HepG2 (cell line): Measurements from ENCODE around the gene KCNF1. TPM values are rescaled to one million over a fixed set of nuclear protein-coding genes. Genes with fewer than 3 reads are reported as not detected.

Experiments
- ATAC-seq: fragments of 200-7000 bp; cut with Tn5 transposase; 3 replicates; pipeline ENCODE4 v1.9.1; 2020; ENCODE audit warnings: mild to moderate bottlenecking, moderate library complexity
- BruUV-seq: library from RNA; stranded (reverse); fragments of 400-500 nt; replicated peaks from 2 replicates; lab custom pipeline; 2021; lab: Mats Ljungman, UMichigan
- CTCF ChIA-PET: fragments of 300-600 bp; formaldehyde crosslinking; extraction: SDS; loops from one replicate; lab custom pipeline; 2021; ENCODE audit warnings: low total read pairs, inconsistent platforms, low intra/inter-chr PET ratio; lab: Yijun Ruan, JAX
- POLR2A ChIA-PET: fragments of 350-600 bp; sonication (Branson Sonifier 250); formaldehyde crosslinking; loops from one replicate; lab custom pipeline; 2020; ENCODE audit warnings: antibody characterized with exemption, inconsistent platforms; lab: Yijun Ruan, JAX
- DNase-seq: peaks from one replicate; pipeline ENCODE4 v3.0.0-alpha.2; 2015; ENCODE audit warnings: low spot score
- FAIRE-seq: peaks from 3 replicates; lab custom pipeline; 2011; peaks lifted over from hg19 to GRCh38; lab: Jason Lieb, UNC
- H2AFZ ChIP-seq: one replicate; pipeline ENCODE4 v1.6.1; 2011; ENCODE audit warnings: low read length, inconsistent platforms
- H3K27ac ChIP-seq: fragments of 300-600 bp; 3 replicates; pipeline ENCODE4 v1.8.0; 2011; ENCODE audit warnings: mixed run types, mild to moderate bottlenecking, mixed read lengths, low read length, inconsistent platforms; ENCODE audit not compliant: insufficient read depth; ENCODE audit errors: extremely low read length
- H3K27me3 ChIP-seq, 2 experiments: fragments of 200-600 bp in 1 of 2; 2 replicates in 1 of 2; 3 replicates in 1 of 2; pipeline versions ENCODE4 v1.6.0 to v1.8.0; 2011; ENCODE audit warnings: low read length in 2 of 2, mild to moderate bottlenecking in 2 of 2, moderate library complexity in 2 of 2, inconsistent platforms in 1 of 2; ENCODE audit not compliant: insufficient read depth in 2 of 2, control insufficient read depth in 1 of 2
- H3K36me3 ChIP-seq, 2 experiments: fragments of 200-600 bp in 1 of 2; replicated peaks in 1 of 2; 2 replicates in 1 of 2; 3 replicates in 1 of 2; pipeline versions ENCODE4 v1.5.1 to v1.8.0; 2011; ENCODE audit warnings: low read length in 2 of 2, inconsistent platforms in 1 of 2; ENCODE audit not compliant: insufficient read depth in 2 of 2, control insufficient read depth in 1 of 2
- H3K4me1 ChIP-seq: 2 replicates; pipeline ENCODE4 v1.5.1; 2012; ENCODE audit warnings: low read length, inconsistent platforms; ENCODE audit not compliant: insufficient read depth
- H3K4me2 ChIP-seq: 2 replicates; pipeline ENCODE4 v1.6.0; 2011; ENCODE audit warnings: low read depth, low read length, inconsistent platforms
- H3K4me3 ChIP-seq, 3 experiments: fragments of 200-600 bp in 1 of 3; sonication (generic), shearing (Covaris generic) in 1 of 3; replicated peaks in 1 of 3; 2 replicates each; pipeline ENCODE4 v1.5.1; 2011 to 2016; ENCODE audit warnings: low read length in 3 of 3, inconsistent platforms in 2 of 3, low read depth in 2 of 3, mild to moderate bottlenecking in 2 of 3, control low read depth in 1 of 3, mixed read lengths in 1 of 3; ENCODE audit not compliant: insufficient read depth in 1 of 3
- H3K79me2 ChIP-seq: one replicate; pipeline ENCODE4 v1.6.1; 2011; ENCODE audit warnings: low read length, inconsistent platforms; ENCODE audit not compliant: insufficient read depth
- H3K9ac ChIP-seq: 2 replicates; pipeline ENCODE4 v1.6.0; 2011; ENCODE audit warnings: mild to moderate bottlenecking, low read depth, low read length, inconsistent platforms; ENCODE audit not compliant: insufficient read depth
- H3K9me3 ChIP-seq: 2 replicates; pipeline ENCODE4 v1.5.1; 2012; ENCODE audit warnings: mild to moderate bottlenecking, low read length
- H4K20me1 ChIP-seq: 2 replicates; pipeline ENCODE4 v1.6.0; 2011; ENCODE audit warnings: inconsistent platforms, mild to moderate bottlenecking, low read length, moderate library complexity; ENCODE audit not compliant: insufficient read depth
- BORCS8-MEF2B ChIP-seq: sonication (generic); formaldehyde crosslinking; IDR thresholded peaks from 2 replicates; pipeline ENCODE4 v1.8.0; 2022; ENCODE audit warnings: mild to moderate bottlenecking, missing genetic modification reagents
- FOSL1 ChIP-seq: sonication (generic); formaldehyde crosslinking; IDR thresholded peaks from 2 replicates; pipeline ENCODE4 v1.9.0; 2021; ENCODE audit warnings: missing genetic modification reagents, borderline replicate concordance
- GTF2F1 ChIP-seq: fragments of 150-350 bp; IDR thresholded peaks from 2 replicates; pipeline ENCODE4 v1.6.1; 2014; ENCODE audit warnings: low read length
- ISL2 ChIP-seq: sonication (generic); formaldehyde crosslinking; IDR thresholded peaks from 2 replicates; pipeline ENCODE4 v1.5.0; 2020; ENCODE audit warnings: missing genetic modification reagents
- KDM6A ChIP-seq: IDR thresholded peaks from 2 replicates; pipeline ENCODE4 v1.6.1; 2016; ENCODE audit warnings: low read depth
- KLF6 ChIP-seq: IDR thresholded peaks from 2 replicates; pipeline ENCODE4 v1.8.0; 2016; ENCODE audit warnings: missing biosample characterization, missing genetic modification reagents
- MBD4 ChIP-seq: IDR thresholded peaks from 2 replicates; pipeline ENCODE4 v1.6.1; 2012; ENCODE audit warnings: low read length, inconsistent platforms, borderline replicate concordance
- SETDB1 ChIP-seq: sonication (generic); formaldehyde crosslinking; IDR thresholded peaks from 2 replicates; pipeline ENCODE4 v1.5.1; 2020; ENCODE audit warnings: missing genetic modification reagents, mild to moderate bottlenecking, borderline replicate concordance
- SIN3A ChIP-seq: IDR thresholded peaks from 2 replicates; pipeline ENCODE4 v1.6.1; 2011; ENCODE audit warnings: low read depth, mild to moderate bottlenecking, control low read depth, low read length, borderline replicate concordance
- TBX2 ChIP-seq: sonication (generic); formaldehyde crosslinking; IDR thresholded peaks from 2 replicates; pipeline ENCODE4 v1.5.0; 2020; ENCODE audit warnings: missing genetic modification reagents, mild to moderate bottlenecking, borderline replicate concordance
- TEF ChIP-seq: sonication (generic); formaldehyde crosslinking; IDR thresholded peaks from 2 replicates; pipeline ENCODE4 v1.5.0; 2020; ENCODE audit warnings: missing genetic modification reagents
- ZKSCAN1 ChIP-seq: fragments of 150-350 bp; IDR thresholded peaks from 2 replicates; pipeline ENCODE4 v1.6.1; 2014; ENCODE audit warnings: low read length
- ZNF136 ChIP-seq: sonication (generic); formaldehyde crosslinking; IDR thresholded peaks from 2 replicates; pipeline ENCODE4 v1.8.1; 2022; ENCODE audit warnings: low read depth, mild to moderate bottlenecking, moderate library complexity, missing genetic modification reagents
- ZNF766 ChIP-seq: sonication (generic); formaldehyde crosslinking; IDR thresholded peaks from 2 replicates; pipeline ENCODE4 v1.5.0; 2020; ENCODE audit warnings: missing genetic modification reagents, borderline replicate concordance
- WGBS: methylation state at CpG from one replicate; pipeline ENCODE4 v1.1.6; 2017; ENCODE audit warnings: low lambda C conversion rate; 5-methylcytosine and 5-hydroxymethylcytosine counted together
- in situ Hi-C: cut with HindIII; loops from 2 replicates; pipeline ENCODE4 v1.10.0; 2017; ENCODE audit warnings: low pct_unique_long_range_greater_than_20kb; ENCODE audit not compliant: extremely low pct_ligation_motif_present
- intact Hi-C: fragments of 100-400 bp; cut with micrococcal nuclease; formaldehyde crosslinking; loops from one replicate; pipeline ENCODE4 v1.10.0; 2022; ENCODE audit not compliant: unreplicated experiment
- polyA plus RNA-seq, 8 experiments: library from polyadenylated mRNA; depleted of rRNA in 3 of 8; stranded (reverse) in 7 of 8; unstranded in 1 of 8; fragments of >200 nt; fragmentation: Illumina TruSeq in 4 of 8; extraction: Trizol in 4 of 8; gene quantifications; 2 replicates each; pipeline versions ENCODE4 v1.2.1 to v1.2.3, GENCODE V29; 2011 to 2016; ENCODE audit warnings: low read depth in 4 of 8, missing spikeins in 1 of 8, mixed read lengths in 1 of 8; ENCODE audit not compliant: insufficient read depth in 1 of 8
- total RNA-seq, 5 experiments: library from RNA; depleted of rRNA; stranded (reverse); fragments of >200 nt; fragmentation: Illumina TruSeq; extraction: Trizol; gene quantifications; 2 replicates each; pipeline ENCODE4 v1.2.3, GENCODE V29; 2016; ENCODE audit warnings: low read depth in 1 of 5
- TF ChIP-seq, protein P1 (sequence below): sonication (generic); formaldehyde crosslinking; IDR thresholded peaks from 2 replicates; pipeline ENCODE4 v1.4.0; 2020; ENCODE audit warnings: mild to moderate bottlenecking, missing genetic modification reagents, borderline replicate concordance

Gene KCNF1
- total and polyA plus RNA-seq, 2 of the 13 experiments (the other 11 are each of a cell fraction or from before 2014, with no cell fraction given) = 0.09 to 0.12 TPM

GRCh38 chr2:10916953-10917352, 5.2 kb downstream of the KCNF1 start:
- Histone ChIP-seq H3K36me3 (no peaks in the 10 kb centered on the region), H2AFZ (no peak overlapping the region), H3K9me3 (no peaks in the 10 kb centered on the region), H3K79me2 (no peaks in the 10 kb centered on the region), H3K4me2 (no peak overlapping the region), H3K27me3 (peaks cover 17 to 92% of the 10 kb centered on the region in 2 experiments), H3K4me1 (no peaks in the 10 kb centered on the region), H3K27ac (no peak overlapping the region), H3K9ac (no peak overlapping the region), H4K20me1 (no peaks in the 10 kb centered on the region; the same call in 1 of the 2 replicates), H3K4me3 (no peak overlapping the region)
- no peak for DNase-seq
- intact Hi-C loops = loop anchor here (10.0 kb wide), 1 partner anchor 208 kb away; no protein-coding TSS in a partner anchor
- POLR2A ChIA-PET = no interaction called here
- no peak for TF ChIP-seq ISL2 (CRISPR knock-in tag)
- TF ChIP-seq MBD4 = no peak
- TF ChIP-seq TBX2 (CRISPR knock-in tag) = no peak
- no peak for TF ChIP-seq ZNF136 (CRISPR knock-in tag)
- TF ChIP-seq, protein P1, sequence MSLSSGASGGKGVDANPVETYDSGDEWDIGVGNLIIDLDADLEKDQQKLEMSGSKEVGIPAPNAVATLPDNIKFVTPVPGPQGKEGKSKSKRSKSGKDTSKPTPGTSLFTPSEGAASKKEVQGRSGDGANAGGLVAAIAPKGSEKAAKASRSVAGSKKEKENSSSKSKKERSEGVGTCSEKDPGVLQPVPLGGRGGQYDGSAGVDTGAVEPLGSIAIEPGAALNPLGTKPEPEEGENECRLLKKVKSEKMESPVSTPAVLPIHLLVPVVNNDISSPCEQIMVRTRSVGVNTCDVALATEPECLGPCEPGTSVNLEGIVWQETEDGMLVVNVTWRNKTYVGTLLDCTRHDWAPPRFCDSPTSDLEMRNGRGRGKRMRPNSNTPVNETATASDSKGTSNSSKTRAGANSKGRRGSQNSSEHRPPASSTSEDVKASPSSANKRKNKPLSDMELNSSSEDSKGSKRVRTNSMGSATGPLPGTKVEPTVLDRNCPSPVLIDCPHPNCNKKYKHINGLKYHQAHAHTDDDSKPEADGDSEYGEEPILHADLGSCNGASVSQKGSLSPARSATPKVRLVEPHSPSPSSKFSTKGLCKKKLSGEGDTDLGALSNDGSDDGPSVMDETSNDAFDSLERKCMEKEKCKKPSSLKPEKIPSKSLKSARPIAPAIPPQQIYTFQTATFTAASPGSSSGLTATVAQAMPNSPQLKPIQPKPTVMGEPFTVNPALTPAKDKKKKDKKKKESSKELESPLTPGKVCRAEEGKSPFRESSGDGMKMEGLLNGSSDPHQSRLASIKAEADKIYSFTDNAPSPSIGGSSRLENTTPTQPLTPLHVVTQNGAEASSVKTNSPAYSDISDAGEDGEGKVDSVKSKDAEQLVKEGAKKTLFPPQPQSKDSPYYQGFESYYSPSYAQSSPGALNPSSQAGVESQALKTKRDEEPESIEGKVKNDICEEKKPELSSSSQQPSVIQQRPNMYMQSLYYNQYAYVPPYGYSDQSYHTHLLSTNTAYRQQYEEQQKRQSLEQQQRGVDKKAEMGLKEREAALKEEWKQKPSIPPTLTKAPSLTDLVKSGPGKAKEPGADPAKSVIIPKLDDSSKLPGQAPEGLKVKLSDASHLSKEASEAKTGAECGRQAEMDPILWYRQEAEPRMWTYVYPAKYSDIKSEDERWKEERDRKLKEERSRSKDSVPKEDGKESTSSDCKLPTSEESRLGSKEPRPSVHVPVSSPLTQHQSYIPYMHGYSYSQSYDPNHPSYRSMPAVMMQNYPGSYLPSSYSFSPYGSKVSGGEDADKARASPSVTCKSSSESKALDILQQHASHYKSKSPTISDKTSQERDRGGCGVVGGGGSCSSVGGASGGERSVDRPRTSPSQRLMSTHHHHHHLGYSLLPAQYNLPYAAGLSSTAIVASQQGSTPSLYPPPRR (CRISPR knock-in tag) = no peak
- no peak for TF ChIP-seq SIN3A
- TF ChIP-seq GTF2F1 = no peak
- TF ChIP-seq ZNF766 = no peak
- no peak for TF ChIP-seq ZKSCAN1
- TF ChIP-seq KLF6 (CRISPR knock-in tag) = no peak
- TF ChIP-seq TEF = no peak
- TF ChIP-seq KDM6A (CRISPR knock-in tag) = no peak
- TF ChIP-seq BORCS8-MEF2B (CRISPR knock-in tag) = no peak
- TF ChIP-seq FOSL1 = no peak
- no peak for TF ChIP-seq SETDB1 (CRISPR knock-in tag)
- BruUV-seq = no TSS peak
- in situ Hi-C loops = no loop called here
- CTCF ChIA-PET = no interaction called here
- no peak for ATAC-seq
- 18% methylated on average over 6 of the region's 6 CpGs for WGBS
- no peak for FAIRE-seq
